GM18868 (cell line): ENCODE data around the gene PDCD4.

ENCODE experiments used
- ATAC-seq: cut with Tn5 transposase; IDR thresholded peaks from one replicate; pipeline ENCODE4 v1.9.1; 2021; ENCODE audit warnings: mild to moderate bottlenecking, moderate library complexity; ENCODE audit not compliant: unreplicated experiment

The PDCD4 gene

DNA sequence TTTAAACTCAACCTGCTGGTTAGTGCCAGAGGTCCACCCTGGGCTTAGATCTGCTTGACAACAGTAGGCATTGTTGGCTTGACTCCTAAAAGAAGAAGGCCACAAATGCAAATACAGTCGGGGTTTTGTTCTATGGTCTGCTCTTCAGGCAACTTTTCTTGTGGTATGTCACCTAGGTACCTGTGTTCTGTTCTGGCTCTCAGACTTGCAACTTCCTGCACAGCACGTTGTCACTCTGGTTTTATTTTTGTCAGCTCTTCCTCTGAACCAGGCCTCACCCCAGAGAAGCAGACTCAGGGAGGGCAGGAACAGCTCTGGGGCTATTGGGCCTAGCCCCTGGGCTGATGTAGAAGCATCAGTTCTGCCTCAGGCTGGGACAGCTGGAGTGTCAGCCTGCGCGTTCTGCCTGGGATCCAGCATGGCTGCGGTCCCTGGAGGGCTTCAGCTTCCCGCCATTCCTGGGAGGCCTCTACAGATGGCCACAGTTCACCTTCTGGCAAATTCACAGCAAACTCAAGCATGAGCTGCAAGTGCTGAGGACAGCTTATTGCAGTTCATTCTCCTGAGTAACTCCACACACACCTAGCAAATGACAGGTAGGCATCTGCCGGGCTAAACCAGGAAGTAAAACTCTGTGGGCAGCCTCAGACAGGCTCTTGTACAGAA lies 11.0 kb upstream of the PDCD4 start:
- ATAC-seq: peak; percentile 41

DNA sequence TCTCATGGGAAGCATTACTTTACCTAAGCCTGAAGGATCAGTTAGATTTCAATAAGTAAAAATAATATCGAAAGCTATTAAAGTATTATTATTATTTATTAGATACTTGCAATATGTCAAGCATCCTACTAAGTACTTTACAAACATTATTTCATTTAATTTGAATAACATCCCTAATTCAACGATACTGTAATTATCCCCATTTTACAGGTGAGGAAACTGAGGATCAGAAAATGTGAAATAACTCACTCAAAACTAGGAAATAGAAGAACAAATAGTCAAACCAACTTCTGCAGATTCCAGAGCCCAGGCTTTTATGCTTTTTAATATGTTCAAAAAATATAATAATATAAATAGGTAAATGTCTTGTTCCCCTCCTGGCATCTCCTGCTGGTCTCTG lies 10.3 kb upstream of the PDCD4 start:
- ATAC-seq: no peak

DNA sequence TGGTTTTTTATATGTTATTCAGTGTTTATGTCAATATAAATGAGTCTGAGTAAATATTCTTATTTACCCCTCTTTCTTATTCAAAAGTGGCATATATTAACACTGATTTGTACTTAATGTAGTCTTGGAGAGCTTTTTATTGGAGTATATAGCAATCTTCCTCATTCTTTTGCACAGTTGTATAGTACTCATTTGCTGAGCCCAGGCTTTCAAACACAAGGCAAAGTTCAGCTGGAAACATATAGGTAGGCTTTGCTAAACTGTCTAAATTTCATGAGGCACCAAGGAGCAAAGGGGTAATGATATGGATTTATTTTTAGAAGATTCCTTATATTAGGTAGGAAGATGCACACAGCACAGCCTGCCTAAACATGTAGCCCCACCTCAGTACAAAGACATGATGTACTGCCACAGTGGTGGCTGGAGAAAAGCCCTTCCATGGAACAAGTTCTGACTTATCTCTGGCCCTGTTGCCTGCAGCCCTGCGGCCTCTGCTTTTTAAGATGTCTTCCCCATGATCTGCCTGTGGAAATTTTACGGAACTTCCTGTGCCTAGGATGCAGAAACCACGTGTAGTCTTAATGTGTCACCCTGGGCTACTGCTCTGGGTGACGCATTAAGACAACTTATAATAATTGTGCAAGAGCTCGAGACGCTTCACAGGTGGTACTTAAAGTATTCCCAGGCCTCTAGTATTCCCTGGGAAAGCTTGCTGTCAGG lies 9.6 kb upstream of the PDCD4 start:
- ATAC-seq: no peak

DNA sequence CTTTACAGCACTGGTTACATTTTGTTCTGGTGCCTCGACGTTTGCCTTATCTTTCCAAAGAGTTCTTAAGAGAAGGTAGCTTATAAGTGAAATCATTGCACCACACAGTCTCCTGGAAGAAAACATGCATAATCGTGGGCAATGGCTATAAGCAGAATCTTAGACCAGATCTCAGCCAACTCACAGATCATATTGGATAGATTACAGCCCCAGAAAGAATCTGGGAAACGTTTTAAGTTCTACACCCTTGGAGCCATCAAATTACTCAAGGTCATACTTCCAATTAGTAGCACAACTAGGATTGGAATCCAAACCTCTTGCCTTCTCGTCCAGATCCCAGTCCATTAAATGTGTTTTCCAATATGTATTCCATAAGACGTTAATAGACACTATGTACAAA lies 8.8 kb upstream of the PDCD4 start:
- ATAC-seq: no peak

DNA sequence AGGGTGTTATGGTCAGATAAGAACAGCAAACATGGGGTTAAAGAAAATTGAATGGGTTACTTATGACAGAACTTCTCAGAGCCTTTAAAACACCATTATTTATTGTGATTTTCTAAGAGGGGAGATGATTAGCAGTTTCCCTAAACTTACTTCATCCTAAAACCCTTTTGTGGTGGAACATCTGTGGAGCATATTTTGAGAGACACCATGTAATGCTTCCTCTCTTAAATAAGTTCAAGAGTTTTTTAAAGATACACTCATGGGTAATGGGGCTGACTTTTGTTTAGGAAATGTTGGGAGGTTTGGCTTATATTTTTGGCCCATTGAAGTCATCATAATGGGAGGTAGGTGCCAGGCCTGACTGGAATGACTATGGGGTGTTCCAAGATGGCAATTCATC lies 8.4 kb upstream of the PDCD4 start:
- ATAC-seq: no peak

DNA sequence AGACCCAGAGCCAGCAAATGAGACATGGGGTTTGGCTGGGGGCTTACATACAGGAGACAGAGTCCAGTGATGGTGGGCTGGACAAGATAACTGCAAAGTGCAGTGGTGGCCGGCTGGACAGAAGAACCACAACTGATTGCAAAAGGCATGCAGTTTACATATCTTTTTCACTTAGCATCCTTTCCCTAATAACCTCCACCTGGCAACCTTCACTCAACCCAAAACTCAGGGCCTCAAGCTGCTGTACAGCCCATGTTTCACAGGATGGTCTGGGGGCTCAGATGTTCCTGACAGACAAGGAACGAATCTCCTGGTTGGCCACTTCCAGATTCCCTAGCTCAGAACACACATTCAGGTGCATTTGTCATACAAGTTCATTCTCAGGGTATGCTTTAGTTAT lies 7.8 kb upstream of the PDCD4 start:
- no peak for ATAC-seq

DNA sequence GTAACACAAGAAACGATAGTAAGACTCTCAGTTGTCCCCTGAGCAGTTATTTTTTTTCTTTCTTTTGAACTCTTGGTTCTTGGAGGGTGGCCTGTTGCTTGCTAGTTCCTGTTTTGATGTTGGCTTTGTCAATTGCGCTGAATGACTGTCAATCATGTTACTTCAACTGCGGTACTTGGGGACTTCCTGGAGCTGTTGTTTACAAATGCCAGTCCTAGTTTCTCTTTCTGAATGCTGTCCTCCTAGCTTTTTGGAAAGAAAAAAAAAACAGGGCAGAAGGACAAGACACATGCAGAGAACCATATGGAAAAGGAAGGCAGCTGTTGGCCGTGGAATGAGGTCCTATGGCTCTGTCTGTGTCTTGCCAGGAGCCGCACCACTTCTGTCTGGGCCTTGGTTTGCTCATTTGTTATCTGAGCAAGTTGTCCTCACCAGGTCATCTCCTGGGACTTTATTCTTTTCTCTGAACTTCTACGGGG lies 7.0 kb upstream of the PDCD4 start:
- ATAC-seq: peak; percentile 58

DNA sequence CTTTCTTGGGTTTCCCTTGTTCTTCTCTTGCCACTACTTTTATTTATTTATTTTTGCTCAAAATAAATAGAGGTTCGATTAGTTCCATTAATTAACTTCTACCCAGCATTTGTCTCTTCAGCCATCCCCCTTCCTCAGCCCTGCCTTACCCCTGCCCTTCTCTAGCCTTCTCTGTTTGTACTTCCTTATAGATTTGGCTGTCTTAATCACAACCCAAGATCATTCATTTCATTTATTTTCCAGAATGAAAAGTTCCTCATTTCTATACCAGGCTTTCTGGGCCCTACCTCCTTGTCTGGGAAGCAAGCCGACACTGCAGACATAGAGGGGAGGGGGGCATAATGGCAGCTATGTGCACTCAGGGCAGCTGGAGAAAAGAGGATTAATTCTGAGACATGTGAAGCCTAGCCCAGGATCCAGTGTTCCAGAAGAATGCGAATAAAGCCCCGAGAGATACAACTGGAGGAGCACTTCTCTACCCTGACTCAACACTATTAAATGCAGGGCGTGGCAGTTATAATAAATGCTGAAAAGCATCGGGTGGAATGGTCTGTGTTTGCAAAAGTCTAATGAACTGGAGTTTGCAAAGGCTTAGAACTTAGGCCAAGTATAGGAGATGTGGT lies 6.4 kb upstream of the PDCD4 start:
- no peak for ATAC-seq

DNA sequence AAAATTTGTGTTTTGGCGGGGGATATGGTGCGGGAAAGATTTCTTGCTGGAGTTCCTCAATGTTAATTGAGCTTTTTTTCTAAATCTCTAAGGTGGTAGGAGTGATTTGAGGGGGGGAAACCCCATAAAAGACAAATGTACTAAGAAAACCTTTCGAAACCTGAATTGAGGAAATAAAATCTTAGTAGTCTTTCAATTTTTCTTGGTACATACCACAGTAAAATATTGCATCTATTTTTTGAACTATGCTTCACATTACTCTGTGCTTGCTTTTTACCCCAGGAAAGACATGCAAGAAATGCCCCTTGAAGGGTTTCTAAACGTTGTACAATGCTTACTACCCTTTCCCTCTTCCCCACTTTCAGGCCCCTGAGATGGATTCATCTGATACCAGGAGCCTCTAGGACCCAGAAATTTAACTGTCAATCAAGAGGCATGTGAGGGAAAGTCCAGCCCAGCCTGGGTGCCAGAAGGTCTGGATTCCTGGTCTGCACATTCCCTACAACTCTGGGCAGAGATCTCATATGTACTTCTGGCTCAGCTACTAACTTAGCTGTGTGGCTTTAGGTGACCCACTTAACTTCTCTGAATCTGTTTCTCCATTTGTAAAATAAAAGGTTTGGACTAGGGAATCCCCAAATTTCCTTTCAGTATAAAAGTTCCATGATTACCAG lies 5.8 kb upstream of the PDCD4 start:
- ATAC-seq: peak; percentile 26

DNA sequence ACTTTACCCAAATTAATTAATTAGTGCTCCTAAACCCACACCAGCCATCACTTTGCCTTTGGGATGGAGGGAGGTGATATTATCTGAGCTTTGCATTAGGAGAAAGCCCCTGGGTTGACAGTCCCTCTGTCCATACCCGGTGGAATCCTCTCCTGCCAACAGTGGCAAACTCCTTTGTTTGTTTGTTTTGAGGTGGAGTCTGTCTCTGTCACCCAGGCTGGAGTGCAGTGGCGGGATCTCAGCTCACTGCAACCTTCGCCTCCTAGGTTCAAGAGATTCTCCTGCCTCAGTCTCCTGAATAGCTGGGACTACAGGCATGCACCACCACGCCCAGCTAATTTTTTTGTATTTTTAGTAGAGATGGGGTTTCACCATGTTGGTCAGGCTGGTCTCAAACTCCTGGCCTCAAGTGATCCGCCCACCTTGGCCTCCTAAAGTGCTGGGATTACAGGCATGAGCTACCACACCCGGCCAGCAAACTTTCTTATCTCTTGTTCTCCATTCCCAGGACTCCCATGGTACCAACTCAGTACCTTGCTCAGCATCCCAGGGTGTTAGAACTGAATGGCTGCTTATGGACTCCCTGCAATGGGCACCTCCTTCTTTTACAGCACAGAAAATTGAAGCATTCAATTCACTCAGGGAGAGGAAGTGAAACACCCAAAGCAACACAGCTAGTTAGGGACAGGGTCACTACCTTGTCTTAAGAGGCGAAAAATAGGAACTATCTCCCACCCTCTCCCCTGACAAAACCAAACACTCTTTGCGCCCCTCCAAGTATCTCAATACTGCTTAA lies 4.5 kb upstream of the PDCD4 start:
- ATAC-seq: peak; percentile 41

DNA sequence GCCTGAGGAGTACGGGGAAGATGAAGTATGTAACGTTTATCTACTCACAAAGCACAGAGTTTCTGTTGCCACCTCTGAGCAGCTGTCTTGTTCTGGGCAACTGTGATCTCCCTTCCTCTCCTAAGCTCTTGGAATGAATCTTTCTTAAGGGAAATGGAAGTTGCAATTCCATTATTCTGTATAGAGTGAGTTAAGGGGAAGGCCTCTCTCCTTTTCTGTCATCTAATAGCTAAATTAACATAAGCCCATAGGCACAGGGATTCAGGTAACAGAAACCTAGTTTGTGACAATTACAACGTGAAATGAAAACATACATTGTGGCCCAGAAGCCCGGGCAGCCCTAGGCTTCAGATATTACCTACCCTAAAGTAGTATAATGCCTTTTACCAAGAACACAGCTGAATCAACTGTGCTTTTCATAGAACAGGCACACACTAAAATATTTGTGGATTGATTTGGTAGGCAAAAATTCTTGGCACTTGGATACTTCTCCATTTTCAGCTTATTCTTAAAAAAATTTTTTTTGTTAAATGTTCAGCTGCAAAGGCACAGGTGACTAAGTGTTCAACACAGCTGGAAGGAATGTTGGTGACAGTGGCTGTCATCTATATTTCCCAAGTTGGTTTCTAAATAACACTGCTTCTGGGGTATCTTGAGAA lies 3.8 kb upstream of the PDCD4 start:
- no peak for ATAC-seq

DNA sequence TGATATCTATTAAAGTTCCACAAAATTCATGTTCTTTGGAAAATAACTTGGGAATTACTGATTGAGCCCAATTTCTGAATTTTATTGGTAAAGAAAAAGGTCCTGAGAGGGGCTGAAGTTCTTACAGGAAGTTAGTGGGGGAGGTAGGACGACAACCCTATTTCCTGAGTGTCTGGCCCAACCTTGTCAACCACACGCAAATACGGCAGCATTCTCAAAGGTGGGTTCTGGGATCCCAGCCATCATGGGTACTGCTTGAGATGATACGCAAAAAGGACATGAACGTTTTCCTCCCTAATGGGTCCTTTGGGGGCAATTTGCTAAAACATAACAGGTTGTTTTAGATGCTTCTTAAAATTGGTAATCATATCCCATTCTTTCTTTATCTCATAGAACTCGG lies 2.7 kb upstream of the PDCD4 start:
- ATAC-seq: no peak

DNA sequence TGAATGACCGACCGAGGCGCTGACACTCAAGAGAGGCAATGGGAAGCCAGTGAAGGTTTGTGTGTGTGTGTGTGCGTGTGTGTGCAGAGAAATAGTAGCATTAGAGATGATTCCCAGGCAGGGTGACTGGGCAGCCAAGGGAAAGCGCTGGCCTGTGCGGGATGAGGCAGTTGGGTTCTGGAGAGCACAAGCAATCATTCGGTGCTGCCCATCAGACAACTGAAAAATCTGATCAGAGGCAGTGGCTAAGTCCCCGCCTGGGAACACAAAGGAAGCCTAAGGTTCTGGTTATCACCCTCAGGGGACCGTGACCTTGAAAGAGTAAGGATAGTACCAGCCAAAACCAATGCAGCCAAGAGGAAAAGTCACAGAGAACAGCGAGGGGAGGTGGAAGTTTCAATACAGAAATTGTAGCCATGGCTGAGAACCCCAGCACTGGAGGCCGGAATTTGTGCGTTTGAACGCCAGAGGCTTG lies 868 bp upstream of the PDCD4 start:
- no peak for ATAC-seq

DNA sequence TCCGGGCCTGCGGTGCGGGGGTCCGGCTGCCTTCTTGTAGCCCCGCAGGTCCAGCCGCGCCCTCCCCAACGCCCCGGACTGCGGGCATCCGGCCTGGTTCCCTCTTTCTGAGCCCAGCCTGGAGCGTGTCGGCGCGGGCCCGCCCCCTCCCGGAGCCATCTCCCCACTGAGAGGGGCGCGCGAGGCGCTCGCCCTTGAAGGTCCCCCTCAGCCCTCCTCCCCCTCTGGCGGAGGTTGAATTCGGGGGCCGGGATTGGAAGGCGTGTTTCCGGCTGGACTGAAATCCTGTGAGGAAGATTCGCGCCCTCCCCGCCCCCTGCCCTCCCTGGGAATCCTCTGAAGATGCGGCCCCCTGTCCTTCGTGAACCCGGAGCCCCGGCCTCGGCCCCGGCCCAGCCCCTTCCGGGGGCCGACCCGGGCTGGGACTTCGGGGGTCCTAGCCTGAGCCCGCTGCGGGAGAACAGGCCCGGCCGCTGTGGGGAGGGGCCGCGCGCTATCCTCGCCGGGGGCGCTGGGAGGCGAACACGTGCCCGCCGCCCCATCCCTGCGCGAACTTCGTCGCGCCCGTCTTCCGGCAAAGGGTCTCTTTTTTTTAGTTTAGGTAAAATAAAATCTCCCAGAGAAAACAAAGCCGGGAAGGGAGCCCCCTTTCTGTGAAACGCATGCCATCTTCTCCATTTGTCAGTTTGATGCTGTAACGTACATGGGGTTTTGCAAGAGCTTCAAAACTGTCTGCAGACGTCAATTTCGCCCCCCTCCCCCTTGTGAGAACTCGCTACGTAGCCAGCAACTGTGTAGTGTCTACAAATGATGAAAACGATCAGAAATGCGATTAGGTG lies 636 bp downstream of the PDCD4 start:
- ATAC-seq: peak; percentile 37

DNA sequence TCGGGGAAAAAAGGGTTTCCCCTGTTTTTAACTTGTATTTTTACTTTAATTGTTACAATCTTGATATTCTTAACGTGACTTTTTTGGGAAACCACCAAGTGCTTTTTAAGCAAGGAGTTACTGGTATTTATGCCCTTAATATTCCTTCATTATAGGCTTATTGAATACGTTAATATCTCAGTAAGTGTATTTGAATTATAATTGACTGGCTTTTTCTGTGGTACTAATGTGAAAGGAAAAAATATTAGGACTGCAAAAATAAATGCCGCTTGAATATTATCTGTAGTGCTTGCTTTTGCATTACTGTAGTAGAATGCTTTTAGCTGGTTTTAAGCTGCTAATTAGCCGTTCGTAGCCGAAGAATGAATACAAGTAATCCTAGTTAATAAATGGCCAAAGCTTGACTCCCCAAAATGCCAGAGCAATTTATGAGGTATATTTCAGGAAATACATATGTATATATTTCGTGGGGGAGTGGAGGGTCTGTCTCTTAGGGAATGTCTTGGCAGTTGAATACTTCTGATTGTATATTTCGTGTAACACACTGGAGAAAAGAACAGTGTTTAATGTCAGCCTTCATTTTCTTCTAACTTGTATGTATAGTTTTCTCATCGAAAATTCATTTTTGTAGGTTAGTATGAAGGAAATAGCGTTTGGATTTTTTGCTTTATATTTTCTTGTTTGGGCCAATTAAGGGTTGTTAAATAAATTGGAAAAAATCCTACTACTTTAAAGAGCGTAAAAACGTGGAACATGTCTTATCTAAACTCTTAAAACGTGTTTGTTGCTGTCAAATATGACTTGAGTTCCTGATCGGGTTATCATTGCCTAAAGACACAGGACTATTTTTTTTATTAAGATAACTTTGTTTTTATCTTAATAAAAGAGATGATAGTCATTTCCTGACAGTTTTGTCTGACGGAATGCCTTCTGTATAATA lies 1.5 kb downstream of the PDCD4 start:
- no peak for ATAC-seq

DNA sequence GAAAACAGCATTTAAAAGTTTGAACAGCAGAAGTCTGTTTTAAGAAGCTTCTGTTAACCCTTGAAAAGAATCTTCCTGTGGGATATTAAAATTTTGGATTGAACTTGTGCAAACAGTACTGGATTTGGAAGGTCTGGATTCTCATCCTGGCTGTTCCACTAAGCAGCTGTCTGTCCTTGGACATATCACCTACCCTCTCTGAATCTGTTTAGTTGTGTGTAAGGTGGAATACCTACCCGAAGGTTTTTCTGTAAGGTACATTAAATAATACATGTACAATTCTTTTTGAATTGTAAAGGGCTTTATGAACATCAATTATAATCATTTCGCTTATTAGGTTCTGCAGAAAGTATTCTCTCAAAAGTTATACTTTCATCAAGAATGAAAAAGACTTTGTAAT lies 2.2 kb downstream of the PDCD4 start:
- ATAC-seq: no peak

DNA sequence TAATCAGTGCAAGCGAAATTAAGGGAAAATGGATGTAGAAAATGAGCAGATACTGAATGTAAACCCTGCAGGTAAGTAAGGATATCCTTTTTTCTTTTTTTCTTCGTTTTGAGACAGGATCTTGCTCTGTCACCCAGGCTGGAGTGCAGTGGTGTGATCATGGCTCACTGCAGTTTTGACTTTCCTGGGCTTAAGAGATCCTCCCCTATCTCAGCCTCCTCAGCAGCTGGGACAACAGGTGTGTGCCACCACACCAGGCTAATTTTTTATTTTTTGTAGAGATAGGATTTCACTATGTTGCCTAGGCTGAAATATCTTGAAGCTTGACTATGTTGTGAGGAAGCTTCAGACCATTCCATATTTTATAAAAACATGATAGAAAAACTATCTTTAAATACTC lies 4.3 kb downstream of the PDCD4 start:
- no peak for ATAC-seq

DNA sequence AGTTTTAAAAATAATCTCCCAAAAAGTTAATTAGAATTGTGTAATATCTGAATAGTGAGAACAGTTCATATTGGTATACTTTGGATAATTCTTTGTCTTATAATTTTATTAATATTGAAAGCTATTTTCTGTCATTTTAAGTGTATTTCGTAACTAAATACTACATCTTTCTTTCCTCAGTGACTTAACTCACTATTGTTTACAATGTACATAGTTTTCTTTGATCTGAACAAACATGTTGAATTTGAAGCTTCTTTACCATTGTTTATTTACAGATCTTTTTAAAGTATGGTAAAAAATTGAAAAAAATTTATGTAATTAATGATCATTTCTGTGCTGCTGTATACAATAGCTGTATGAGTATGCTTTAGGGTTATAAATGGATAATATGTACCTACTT lies 5.1 kb downstream of the PDCD4 start:
- no peak for ATAC-seq
